ENCODE measurements around the gene CEP128. TPM values are rescaled to one million over a fixed set of nuclear protein-coding genes. Genes with fewer than 3 reads are reported as not detected.
"Not testable (repeated sequence)": the region's sequence is repeated elsewhere in the genome, so short reads cannot be mapped to it uniquely, and the experiment has no call there.

The CEP128 gene
- total and polyA plus RNA-seq, 2 experiments from 2014 or later = 7.6 to 17.6 TPM

- TF ChIP-seq ZNF462 (CRISPR knock-in tag; IDR thresholded peaks at IDR 0.05) = no peak
- no peak for TF ChIP-seq CTCF (conservative IDR thresholded peaks at IDR 0.05; ENCODE audit: low read depth in 2 of 2)
- no peak for TF ChIP-seq NANOG (IDR thresholded peaks at IDR 0.05; ENCODE audit: borderline replicate concordance)
- no peak for TF ChIP-seq ZNF114 (CRISPR knock-in tag; IDR thresholded peaks at IDR 0.05)
- no peak for TF ChIP-seq REST (IDR thresholded peaks at IDR 0.05; ENCODE audit: unreplicated experiment)
These were observed 21.9 kb downstream of the CEP128 start (continued) for GRCh38 chr14:80919622-80920021.

GRCh38 chr14:80912013-80912412, 29.5 kb downstream of the CEP128 start:
- not testable (repeated sequence) for H3K27ac Mint-ChIP-seq; H2AFZ ChIP-seq; H3K4me1 Mint-ChIP-seq; H3K9me3 Mint-ChIP-seq; H3F3A ChIP-seq (replicated peaks; ENCODE audit: low read depth); H3K4me3 ChIP-seq; H3K79me2 ChIP-seq (replicated peaks; ENCODE audit: insufficient read depth); H3K4me3 Mint-ChIP-seq; H3K4me2 ChIP-seq; H3K36me3 ChIP-seq (ENCODE audit: insufficient read depth); H3K4me1 ChIP-seq (ENCODE audit: insufficient read depth); H3K27me3 ChIP-seq (ENCODE audit: insufficient read depth); H4K20me1 ChIP-seq (replicated peaks; ENCODE audit: insufficient read depth); ATAC-seq; H3K9me2 ChIP-seq (ENCODE audit: insufficient read depth); H3K27me3 Mint-ChIP-seq (ENCODE audit: insufficient read depth, low read depth, poor library complexity); H3K36me3 Mint-ChIP-seq (ENCODE audit: low read depth); H3K27ac ChIP-seq (ENCODE audit: low read depth)
- DNase-seq (ENCODE audit: low spot score) = peak; percentile 12
